Measurements from ENCODE around the gene P2RY14.

P2RY14 gene

DNA sequence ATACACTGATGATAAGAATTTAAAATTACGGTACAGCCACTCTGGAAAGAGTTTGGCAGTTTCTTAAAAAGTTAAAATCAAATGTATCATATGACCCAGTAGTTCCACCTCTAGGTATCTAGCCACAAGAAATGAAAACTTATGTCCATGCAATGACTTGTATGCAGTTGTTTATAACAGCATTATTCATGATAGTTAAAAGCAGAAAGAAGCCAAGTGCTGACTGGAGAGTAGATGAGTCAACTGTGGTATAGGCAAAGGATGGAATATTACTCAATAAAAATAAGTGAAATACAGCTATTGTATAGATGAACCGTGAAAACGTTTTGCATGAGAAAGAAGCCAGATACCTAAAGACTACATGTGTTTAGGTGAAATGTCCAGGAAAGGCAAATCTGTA is 23.4 kb upstream of the P2RY14 start:
- no peak for FAIRE-seq
- DNase-seq (ENCODE audit: low spot score): no peak

DNA sequence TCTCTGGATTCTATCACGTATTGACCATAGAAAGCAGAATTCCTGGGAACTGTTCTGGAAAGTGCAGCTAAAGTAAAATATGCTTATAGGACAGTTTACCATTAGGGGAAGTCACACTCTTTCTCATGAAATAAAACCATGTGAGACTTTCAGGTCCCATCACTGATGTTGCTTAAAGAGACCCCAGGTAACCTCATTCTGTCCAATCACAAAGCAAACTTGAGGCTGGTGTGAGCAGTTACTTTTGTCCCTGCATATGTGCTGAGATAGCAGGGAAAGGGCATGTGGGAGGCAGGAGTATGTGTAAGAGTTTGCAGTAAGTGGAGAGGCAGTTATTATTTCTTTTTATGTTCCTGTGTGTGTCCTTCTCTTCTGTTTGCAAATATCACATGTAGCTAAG is 22.2 kb upstream of the P2RY14 start:
- DNase-seq (ENCODE audit: low spot score) (no peak), FAIRE-seq (no peak)

- DNase-seq (ENCODE audit: low spot score) (no peak), FAIRE-seq (no peak)
Measured at GRCh38 chr3:151299006-151299405, 20.7 kb upstream of the P2RY14 start.

- FAIRE-seq (no peak), DNase-seq (ENCODE audit: low spot score) (no peak)
Measured at GRCh38 chr3:151297429-151297828, 19.1 kb upstream of the P2RY14 start.

DNA sequence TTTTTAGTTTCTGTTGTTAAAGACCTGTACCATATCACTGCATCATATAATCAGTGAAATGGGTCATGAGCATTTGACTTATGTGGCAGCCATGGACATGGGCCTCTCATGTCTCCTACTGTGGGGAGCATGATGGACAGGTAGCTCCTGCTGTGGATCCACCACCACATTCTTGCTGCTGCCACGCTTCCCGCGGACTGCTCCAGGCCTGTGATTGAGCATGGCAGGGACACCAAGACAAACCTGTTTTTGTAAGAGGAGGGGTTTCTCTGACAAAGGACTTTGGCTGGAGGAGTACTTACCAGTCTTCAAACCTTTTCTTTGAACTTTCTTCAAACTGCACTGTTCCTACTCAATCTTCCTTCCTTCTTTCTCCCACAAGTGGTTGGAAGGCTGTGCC is 17.9 kb upstream of the P2RY14 start:
- FAIRE-seq (no peak), DNase-seq (ENCODE audit: low spot score) (no peak)

GRCh38 chr3:151293127-151293526 is 14.8 kb upstream of the P2RY14 start:
- FAIRE-seq: no peak
- no peak for DNase-seq (ENCODE audit: low spot score)

GRCh38 chr3:151290673-151291072 is 12.3 kb upstream of the P2RY14 start:
- DNase-seq (ENCODE audit: low spot score) (no peak), FAIRE-seq (no peak)

- FAIRE-seq (no peak), DNase-seq (ENCODE audit: low spot score) (no peak)
Measured at GRCh38 chr3:151289445-151289844, 11.1 kb upstream of the P2RY14 start.

DNA sequence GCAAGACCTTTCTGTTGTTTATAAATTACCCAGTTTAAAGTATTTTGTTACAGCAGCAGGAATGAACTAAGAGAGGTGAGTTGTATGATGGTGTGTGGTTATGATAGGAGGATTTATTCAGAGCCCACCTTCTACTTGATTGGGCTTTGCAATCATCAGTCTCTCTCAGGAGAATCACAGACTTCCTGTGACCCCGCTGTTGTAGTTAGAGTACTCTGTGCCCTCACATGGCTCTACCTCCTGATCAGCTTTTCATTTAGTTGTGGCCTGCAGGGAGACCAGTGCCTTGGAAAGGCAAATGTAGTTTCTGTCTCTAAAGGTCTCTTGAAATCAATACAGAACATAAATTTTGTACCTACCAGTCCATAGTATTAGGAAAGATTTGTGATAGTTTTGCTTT is 7.6 kb upstream of the P2RY14 start:
- FAIRE-seq (no peak), DNase-seq (ENCODE audit: low spot score) (no peak)

DNA sequence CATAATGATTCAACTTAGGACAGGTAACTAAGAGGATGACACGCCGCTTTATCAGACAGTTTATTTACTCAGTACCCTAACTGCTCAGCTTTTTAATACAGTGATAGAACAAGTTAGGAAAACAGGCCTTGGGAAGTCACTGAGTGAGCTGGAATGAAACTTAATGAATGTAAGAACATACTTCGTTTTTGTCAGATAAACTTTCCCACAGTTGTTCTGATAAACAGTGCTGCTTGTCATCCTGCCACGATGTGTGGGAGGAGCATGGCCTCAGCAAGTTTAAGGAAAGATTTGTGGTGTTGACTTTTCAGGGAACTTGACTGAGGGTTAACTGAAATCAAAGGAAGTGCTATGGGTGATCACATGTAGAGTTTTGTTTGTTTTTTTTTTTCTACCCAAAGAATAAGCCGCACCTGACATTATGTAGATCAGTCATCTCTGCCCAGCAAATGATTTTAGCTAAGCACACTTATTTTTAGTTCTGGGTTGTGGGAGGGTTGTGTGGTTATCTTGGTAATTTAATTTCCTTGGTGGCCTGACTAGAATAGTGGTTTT is 5.6 kb upstream of the P2RY14 start:
- DNase-seq (ENCODE audit: low spot score) (no peak), FAIRE-seq (no peak)

GRCh38 chr3:151283387-151283786 is 5.0 kb upstream of the P2RY14 start:
- no peak for FAIRE-seq

DNA sequence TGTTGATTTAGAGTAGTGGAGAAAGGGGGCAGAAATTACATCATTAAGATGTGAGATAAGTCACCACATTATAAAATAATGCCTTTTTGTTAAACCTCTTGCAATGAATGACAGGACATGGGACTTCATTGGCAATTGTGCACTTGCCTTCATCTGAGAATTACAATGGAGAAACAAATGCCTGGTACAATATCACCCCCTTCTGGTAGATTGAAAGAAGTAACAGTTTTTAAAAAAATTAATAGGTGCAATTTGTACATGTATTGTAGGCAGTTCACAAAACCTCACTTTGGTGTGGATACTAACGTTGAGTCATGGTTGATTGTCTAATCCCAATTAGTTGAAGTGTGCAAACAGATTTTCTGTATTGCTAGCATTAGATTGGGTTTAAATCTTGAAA is 4.6 kb upstream of the P2RY14 start:
- DNase-seq (ENCODE audit: low spot score) (peak; percentile 31), FAIRE-seq (no peak)

More at GRCh38 chr3:151283387-151283786, 5.0 kb upstream of the P2RY14 start:
- no peak for DNase-seq (ENCODE audit: low spot score)

DNA sequence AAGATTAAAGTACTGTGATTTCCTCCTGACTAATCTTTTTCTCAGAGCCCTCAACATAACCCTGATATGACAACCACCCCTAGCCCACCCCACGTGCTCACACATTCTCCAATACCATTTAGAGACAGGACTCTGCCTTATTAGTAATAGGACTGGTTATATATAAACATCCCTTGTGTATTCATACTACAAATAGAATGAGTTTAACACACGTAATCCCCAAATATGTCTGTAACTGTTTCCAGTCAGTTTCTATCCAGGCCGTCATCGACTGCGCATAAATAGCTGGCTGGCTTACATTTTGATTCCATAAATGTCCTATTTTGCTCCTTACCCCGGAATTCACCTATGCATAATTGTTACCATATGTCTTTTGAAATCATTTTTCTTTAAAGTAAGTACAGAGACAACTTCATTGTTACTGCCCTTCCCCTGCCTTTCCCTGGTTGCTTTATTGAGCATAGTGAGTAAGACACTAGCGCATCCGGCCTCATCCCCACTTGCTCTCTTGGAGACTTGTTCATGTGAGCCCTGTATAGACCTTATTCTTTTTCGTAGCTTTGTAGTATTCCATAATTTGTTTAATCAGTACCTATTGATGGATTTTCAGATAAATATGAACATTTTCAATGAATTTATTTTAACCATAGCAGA is 3.5 kb upstream of the P2RY14 start:
- FAIRE-seq: no peak

DNA sequence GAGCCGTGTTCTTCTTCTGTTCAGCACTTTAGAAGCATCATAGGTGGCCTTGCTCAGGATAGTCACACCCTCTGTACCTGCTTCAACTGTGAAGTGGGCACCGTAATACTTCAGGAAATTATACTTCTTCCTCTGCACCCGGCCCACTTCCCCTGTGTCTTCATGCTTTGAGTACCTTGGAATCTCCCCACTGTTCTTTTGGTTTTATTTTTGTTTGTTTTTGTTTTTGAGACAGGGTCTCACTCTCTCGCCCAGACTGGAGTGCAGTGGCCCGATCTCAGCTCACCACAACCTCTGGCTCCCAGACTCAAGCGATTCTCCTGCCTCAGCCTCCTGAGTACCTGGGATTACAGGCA is 1.7 kb downstream of the P2RY14 start:
- DNase-seq (ENCODE audit: low spot score) (no peak), FAIRE-seq (no peak)

More for the DNA sequence above, 3.5 kb upstream of the P2RY14 start:
- no peak for DNase-seq (ENCODE audit: low spot score)

GRCh38 chr3:151276038-151276686 is 2.2 kb downstream of the P2RY14 start:
- no peak for DNase-seq (ENCODE audit: low spot score)
- FAIRE-seq: no peak

GRCh38 chr3:151275091-151275490 is 3.3 kb downstream of the P2RY14 start:
- no peak for FAIRE-seq
- DNase-seq (ENCODE audit: low spot score): no peak

DNA sequence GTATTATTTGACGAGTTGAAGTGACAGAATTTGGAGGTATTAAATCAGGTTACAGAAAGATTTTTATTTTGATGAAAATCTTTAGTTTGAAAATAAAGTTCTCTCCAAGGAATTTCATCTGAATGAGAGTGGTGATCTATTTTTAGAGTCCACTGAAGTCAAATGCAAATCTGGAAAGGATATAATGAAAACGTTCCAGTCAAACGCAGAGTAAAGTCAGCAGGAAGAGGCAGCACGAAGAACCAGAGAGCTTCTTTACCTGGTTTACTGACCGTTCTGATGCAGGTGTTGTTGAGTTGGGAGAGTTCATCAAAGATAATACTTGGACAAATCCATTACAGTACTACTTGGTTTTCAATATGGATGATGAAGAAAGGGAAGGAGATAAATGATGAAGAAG is 8.7 kb downstream of the P2RY14 start:
- DNase-seq (ENCODE audit: low spot score) (no peak), FAIRE-seq (no peak)

DNA sequence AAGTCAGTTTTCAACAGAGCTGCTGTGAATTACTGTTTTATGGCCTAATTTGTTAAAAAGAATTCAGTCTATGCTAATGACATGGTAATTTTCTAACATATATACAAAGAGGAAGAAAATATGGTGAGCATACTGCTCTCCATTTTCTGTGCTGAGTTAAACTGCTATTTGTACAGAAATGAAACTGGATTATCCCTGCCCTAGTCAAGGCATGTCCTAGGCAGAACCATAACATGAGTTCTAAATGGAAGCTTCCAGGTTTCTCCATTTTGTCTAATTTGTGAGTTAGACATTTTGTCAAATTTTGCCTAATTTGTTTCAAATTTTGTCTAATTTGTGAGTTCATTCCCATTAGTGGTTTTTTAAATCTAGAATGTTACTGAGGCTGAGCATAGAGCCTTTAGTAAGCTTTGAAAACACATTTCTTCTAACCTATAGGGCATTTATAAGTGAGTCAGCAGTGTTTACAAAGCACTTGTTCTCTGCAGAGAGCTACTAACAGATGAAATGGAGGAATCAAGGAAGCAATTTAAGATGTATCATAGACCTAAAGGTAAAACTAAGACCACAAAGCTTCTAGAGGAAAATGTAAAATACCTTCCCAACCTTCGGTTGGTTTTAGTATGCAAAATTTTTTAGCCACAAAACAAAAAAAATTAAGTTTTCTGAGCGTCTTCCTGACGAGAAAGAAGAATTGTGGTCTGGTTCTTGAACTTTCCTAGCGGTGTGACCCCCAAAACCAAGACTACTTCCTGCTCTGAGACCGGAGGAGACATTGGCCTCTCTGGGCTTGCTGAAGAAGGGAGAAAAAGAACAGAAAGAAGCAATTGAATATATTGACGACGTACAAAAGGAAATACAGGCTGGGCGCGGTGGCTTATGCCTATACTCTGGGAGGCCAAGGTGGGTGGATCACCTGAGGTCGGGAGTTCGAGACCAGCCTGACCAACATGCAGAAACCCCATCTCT is 9.8 kb downstream of the P2RY14 start:
- DNase-seq (ENCODE audit: low spot score) (no peak), FAIRE-seq (no peak)

GRCh38 chr3:151267066-151267465 is 11.3 kb downstream of the P2RY14 start:
- DNase-seq (ENCODE audit: low spot score) (no peak), FAIRE-seq (no peak)

- FAIRE-seq (no peak), DNase-seq (ENCODE audit: low spot score) (no peak)
Measured at GRCh38 chr3:151265866-151266265, 12.5 kb downstream of the P2RY14 start.

DNA sequence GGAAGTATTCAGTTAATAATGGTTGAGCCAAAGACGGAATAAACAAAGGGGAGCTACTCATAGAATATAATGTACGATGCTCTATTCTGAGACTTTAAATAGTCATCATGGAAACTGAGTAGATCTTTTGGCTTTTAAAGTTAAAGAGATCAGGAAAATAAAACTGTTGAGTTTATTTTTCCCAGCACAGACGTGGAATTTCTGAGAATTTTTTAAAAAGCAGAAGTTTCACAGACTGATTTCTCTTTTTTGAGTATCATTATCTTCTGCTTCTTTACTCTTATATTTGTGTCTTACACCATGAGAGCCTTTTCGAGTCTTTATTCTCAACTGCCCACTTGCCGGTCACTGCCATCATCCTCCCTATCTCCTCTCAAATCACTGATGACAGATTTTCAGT is 13.2 kb downstream of the P2RY14 start:
- DNase-seq (ENCODE audit: low spot score) (no peak), FAIRE-seq (no peak)

DNA sequence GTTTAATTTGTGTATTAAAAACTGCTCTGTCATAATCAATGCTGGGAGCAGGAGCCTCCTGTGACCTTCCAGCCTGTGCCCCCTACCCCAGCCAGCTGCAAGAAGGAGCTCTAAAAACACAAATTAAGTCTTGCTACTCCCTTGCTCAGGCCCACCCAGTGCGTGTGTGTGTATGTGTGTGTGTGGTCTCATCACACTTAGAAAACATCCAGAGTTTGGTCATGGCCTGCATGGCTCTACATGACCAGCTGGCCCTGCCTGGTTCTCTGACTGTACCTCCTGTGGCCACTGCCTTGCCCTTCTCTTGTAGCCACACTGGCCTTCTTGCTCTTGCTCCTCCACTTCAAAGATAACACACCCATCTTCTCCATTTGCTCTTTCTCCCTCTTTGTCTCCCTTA is 13.7 kb downstream of the P2RY14 start:
- no peak for DNase-seq (ENCODE audit: low spot score)
- FAIRE-seq: no peak
